GM19452 (cell line): Measurements from ENCODE around the gene CPB1.

Experiments
- ATAC-seq: cut with Tn5 transposase; IDR thresholded peaks from one replicate; pipeline ENCODE4 v1.9.1; 2021; ENCODE audit not compliant: unreplicated experiment

The CPB1 gene

DNA sequence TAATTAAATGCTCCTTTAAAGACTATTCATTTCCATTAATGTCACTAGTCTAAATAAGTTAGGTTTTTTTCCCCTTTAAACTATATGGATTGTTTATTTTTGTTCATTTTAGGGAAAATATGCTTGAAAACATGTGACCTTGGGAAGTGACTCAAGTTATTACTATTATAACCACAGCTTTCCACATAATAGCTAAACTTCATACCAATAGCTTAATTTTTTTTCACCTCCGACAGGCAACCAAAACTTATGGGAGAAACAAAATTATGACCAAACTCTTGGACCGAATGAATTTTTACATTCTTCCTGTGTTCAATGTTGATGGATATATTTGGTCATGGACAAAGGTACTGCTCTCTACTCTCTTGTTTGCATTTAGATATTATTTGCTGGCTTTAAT, 53.7 kb downstream of the CPB1 start:
- ATAC-seq, result no peak

DNA sequence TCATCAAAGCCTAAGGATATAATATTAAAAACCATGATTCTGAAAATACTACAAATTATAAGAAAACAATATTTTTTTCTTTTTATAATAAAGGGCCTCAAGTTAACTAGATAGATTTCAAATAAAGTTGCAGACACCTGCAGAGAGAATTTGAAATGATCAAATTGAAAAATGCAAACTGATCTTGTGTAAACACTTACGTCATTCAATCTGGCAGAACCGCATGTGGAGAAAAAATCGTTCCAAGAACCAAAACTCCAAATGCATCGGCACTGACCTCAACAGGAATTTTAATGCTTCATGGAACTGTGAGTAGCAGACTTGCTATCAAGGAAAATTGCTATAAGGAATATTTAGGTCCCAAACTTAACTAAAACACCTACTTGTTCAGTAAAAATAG, 54.7 kb downstream of the CPB1 start:
- ATAC-seq, result no peak

DNA sequence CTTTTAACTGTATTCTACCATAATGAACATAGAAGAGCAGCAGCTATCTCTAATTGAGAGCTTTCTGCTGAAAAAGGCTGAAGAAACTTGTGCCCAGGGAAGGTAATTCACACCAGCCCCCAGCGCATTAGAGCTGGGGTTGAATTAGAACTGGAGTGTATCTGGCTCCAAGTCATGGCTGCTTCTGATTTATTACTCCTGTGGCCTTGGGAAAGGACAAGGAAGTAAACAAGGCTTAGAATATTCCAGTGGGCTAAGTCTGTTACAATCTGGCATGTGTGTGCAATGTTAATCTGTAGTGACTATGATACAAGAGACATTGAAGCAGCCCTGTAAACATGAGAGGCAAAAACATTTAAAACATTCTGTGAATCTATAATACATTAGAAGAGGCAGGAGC, 55.6 kb downstream of the CPB1 start:
- no peak for ATAC-seq

DNA sequence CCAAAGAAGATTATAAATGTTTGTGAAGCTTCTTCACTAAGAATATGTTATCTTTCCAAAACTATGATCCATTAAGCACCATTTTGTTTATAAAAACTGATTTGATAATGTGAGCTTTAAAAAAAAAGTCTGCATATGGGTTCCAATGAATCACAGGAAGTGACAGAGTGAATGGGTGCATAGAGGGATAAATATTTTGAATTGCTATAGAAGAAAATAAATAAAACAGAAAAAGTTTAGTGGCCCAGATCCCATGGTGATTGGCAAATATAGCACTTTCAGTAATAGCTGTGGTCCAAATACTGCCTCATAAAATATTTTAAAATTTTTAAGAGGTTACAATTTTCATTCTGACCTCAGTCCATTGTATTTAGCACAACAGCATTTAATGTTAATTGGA, 56.6 kb downstream of the CPB1 start:
- ATAC-seq, result no peak

DNA sequence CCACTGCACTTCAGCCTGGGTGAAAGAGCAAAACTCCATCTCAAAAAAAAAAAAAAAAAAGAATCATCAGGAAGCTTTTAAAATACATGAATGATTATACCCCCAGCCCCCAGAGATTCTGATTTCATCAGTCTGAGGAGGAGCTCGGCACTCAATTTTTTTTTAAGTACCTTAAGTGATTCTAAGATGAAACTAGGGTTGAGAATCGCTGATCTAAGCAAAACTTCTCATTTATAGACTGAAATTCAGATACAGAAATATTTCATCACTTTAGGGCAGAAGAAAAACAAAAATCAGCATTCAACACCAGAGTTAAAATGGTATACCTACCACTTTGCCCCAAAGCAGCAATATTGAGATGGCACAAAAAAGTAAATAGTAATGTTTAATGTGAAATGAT, 62.2 kb downstream of the CPB1 start:
- no peak for ATAC-seq

DNA sequence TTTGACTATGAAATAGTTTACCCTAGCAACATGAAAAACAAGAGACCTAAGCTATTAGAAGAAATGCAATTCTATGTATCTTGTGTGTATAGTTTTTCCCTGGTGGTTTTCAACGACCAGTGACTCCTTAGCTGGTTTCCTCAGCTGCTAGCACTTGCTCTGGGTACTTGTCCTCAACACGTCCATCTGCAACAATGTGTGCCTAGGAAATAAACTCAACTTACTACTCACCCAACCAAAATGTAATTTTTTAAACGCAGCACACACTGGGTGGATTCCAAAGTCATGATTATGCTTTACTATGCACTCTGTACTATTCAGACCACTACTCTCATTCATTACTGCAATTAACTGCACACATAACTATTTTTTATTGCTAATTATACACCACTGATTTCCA, 68.5 kb downstream of the CPB1 start:
- no peak for ATAC-seq

DNA sequence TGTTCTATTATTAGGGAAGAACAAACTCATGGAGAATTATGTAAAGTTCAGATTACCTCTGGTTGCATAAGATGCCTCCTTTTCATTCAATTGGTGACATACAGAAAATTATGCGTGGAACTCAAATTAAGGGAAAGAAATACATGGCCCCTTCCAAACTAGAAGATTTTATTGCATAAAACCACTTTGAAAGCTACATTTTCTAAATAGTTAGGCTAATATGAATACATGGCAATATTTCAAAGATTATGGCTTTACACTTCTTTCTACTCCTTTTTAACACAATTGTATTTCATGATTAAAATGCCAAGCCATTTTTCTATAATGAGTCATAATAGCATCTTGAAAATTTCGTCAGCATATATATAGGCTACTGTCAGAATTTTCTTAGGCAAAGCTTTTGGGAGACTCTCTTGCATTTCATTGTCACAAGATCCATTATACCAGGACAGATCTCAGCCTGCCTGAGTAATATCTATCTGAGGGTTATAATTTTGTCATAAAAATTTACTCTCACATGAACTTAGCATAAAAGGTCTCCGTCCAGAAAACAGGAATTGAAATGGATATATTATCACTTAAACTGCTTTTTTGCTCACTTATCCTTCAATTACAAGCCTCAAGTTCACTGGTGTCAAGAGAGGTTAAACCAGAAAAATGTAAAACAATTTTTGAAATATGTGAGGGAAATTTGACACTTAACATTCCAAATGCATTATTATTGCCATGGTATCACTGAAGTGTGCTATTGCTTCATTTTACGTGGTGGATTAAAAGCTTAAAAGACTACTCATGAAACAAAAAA, 74.6 kb downstream of the CPB1 start:
- no peak for ATAC-seq

DNA sequence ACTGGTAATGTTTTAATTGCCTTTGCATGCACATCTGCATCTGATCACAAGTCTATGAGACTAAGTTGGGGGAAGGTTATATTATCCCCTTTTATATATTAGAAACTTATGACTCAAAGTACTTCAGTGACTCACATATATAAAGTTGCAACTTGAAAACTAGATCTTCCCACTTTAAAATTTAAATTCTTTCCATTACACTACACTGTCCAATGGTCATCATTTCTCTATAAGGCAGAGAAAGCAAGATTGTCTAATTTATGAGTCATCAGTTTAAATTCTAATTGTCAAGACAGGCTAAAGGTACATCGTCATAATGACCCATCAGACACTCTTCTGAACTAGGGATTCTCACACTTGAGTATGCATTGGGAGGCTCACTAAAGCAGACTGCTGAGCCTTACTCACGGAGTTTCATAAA, 75.4 kb downstream of the CPB1 start:
- ATAC-seq, result no peak

DNA sequence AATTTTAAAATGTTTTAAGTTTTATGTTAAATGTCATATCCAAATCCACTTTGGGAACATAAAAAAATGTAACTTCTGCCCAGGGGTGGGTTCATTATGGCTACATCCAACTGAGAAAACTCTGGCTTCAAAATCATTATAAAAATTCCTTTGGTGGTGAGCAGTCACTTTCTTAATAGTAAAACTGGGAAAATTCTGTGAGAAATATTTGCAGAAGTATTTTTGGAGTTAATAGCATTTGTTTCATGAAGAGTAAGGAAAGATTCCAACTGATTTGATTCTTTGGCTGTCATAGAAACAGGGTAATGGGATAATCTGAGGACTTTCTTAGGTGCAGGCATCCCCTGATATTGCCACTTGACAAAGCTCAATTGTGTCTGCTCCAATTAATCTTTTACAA, 76.3 kb downstream of the CPB1 start:
- no peak for ATAC-seq

DNA sequence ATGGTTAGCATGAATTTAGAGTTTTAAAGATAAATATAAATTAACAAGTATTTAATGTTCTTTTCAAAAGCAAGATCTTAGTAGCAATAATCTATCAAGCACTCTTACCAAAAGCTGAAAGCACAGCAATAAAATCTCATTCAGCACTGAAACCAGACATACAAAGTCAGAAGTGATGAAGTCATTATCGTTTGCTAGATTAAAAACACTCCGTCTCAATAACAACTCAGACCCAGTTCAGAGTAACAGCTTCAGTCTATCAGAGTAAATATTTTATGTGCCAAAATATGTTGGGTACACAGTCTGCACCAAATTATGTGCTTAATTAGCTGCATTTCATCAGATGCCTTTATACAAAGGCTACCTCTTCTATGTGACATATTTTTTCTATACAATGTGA, 79.1 kb downstream of the CPB1 start:
- ATAC-seq, result no peak
